HCEC 1CT (cell line): ENCODE measurements around the gene GZMM.

Experiments used
- DNase-seq: peaks from one replicate; pipeline ENCODE4 v3.0.0-alpha.2; 2017

GZMM gene

DNA sequence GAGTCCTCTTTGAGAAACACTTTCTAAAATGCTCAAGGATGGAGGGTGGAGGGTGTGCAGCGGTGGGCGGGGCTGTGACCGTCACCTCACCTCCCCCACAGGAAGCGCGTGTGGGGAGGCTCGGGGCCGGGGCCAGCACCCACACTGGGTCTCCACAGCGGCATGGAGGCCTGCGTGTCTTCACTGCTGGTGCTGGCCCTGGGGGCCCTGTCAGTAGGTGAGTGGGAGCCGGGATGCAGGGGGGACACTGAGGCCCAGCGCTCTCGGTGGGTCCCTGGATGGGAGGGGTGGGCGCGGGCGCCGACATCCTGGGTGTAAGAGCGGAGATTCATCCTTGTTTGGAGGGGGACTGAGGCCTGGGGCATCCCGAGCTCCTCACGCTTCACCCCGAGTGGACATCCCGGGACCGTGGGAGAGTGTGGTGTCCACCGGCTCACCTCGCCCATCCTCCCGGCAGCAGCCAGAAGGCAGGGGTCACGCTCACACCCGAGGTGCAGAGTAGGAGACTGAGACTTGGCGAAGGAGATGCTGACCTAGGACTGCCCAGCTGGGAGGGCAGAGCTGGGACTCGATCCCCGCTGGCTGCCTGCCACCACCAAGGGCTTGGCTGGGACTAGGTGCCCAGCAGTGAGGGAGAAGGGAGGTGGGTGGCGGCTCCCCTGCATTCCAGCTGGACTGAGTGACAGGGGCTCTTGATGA, at the start of gene GZMM:
GZMM (plus strand) TSS at position 144 of the 699 bp plus-strand sequence; CDS start at position 163, 19 bp downstream.
- no peak for DNase-seq

DNA sequence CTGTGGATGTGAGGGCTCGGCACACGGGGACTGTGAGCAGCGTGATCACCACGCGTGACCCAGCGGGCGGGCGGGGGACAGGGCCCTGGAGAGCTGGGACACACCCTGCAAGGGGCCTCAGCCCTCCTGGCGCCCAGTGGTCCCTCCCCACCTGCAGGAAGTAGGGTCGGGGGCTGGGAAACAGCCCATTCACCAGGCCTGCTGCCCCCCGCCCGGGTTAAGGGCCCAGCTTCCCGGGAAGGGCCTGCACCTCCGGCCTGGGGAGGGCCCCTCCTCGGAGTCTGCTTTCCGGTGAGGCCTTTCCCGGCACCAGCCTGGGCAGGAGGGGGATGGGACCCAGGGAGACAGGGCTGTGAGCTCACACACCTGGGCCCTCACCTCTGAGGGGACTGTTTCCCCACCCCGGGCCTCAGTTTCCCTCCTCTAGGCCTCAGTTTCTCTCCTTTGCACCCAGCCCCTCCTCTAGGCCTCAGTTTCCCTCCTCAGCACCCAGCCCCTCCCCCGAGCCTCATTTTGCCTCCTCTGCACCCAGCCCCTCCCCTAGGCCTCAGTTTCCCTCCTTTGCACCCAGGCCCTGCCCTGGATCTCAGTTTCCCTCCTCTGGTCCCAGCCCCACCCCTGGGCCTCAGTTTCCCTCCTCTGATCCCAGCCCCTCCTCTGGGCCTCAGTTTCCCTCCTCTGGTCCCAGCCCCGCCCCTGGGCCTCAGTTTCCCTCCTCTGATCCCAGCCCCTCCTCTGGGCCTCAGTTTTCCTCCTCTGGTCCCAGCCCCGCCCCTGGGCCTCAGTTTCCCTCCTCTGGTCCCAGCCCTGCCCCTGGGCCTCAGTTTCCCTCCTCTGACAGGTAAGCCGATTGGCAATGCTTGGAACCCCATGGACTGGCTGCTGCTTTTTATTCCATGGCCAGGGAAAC, 49.4 kb upstream of the GZMM start:
- no peak for DNase-seq

DNA sequence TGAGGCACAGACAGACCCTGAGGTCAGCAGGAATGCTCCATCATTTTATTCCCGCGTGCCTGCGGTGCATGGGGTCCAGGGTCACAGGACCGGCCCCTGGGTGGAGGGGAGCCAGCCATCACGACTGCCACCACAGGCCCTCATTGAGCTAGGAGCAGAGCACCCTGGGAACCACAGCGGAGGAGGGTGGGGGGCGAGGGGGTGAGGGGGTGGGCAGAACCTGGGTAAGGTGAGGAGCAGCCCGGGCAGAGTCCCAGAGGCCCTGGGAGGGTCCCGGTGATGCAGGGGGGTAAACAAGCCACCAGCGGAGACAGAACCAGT, 48.8 kb upstream of the GZMM start:
- no peak for DNase-seq

DNA sequence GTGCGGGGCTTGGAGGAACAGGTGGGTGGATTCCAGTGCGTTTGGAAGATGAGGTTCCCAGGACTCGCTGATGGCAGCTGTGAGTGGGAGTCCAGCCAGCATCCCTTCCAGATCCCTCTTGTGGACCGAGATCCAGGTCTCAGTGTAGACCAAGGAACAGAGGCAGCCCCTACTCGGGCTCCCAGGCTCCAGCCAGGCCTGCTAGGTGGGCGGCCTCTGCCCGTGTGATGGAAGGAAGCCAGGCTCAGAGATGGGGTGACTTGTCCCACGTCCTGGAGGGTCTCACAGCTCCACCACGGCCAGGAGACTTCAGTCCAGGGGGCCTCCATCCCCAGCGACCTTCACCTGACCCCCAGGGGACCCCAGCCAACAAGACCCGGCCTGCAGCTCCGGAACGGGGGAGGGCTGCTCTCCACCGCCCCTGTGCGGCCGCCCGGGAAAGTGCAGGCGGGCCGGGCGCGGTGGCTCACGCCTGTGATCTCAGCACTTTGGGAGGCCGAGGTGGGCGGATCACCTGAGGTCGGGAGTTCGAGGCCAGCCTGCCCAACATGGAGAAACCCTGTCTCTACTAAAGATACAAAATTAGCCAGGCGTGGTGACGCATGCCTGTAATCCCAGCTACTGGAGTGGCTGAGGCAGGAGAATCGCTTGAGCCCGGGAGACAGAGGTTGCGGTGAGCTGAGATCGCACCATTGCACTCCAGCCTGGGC, 48.3 kb upstream of the GZMM start:
- DNase-seq, result no peak

DNA sequence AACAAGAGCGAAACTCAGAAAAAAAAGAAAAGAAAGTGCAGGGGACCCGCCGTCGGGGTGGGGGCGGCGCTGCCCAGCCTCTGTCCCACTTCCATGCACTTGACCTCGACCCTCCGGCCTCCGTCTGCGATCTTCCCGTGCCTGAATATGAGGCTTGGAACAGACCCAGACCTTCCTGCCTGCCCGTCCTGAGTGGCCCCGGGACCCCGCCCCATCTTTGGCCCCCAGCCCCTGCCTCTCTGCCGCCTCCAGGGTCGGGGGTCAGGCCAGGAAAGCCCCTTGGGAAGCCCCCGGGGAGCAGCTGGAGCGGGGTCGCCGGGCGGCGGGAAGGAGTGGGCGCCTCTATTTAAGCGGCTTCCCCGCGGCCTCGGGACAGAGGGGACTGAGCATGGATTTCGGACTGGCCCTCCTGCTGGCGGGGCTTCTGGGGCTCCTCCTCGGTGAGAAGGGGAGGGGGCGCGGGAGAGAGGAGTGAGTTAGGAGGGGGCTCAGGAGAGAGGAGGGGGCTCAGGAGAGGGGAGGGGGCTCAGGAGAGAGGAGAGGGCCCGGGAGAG, 47.7 kb upstream of the GZMM start, which contains the start of gene MADCAM1:
MADCAM1 (plus strand) TSS at position 375 of the 554 bp plus-strand sequence; CDS start at position 389, 14 bp downstream.
- no peak for DNase-seq

DNA sequence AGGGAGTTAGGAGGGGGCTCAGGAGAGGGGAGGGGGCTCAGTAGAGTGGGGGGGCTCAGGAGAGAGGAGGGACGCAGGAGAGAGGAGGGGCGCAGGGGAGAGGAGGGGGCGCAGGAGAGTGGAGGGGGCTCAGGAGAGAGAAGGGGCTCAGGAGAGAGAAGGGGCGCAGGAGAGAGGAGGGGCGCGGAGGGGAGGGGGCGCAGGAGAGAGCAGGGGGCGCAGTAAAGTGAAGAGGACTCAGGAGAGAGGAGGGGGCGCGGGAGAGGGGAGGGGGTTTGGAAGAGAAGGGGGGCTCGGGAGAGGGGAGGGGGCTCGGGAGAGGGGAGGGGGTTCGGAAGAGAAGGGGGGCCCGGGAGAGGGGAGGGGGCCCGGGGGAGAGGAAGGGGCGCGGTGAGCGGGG, 46.9 kb upstream of the GZMM start:
- DNase-seq, result no peak

DNA sequence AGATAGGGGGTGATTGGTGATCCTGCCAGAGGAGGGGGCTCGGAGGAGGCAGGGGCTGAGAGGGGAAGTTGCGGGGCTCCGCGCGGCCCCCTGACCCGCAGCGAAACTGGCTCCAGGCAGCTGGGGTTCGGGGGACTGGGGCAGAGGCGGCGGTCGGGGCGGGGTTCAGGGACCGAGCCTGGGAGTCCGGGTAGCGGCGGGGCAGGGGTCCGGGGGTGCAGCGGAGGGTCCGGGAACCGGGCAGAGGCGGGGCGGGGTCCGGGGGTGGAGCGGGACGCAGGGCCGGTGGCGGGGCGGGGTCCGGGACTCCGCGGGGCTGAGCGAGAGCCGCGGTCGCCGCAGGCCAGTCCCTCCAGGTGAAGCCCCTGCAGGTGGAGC, 46.4 kb upstream of the GZMM start:
- no peak for DNase-seq

DNA sequence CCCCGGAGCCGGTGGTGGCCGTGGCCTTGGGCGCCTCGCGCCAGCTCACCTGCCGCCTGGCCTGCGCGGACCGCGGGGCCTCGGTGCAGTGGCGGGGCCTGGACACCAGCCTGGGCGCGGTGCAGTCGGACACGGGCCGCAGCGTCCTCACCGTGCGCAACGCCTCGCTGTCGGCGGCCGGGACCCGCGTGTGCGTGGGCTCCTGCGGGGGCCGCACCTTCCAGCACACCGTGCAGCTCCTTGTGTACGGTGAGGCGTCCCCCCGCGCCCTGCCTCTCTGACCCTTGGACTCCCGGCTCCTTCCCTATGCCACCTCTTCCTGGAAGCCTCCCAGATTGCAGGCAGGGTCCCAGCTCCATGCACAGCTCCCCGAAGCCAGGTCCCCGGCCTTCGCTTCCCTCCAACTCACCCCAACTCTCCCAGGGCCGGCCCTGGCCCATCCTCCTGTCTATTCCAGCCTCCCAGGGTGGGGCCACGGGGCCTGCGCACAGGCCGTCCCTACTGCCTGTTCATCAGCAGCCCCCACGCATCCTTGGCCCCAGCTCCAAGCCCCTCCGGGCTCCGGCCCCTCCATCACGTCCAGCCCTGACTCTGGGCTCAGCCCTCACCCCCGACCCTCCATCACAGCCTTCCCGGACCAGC, 45.9 kb upstream of the GZMM start:
- no peak for DNase-seq

DNA sequence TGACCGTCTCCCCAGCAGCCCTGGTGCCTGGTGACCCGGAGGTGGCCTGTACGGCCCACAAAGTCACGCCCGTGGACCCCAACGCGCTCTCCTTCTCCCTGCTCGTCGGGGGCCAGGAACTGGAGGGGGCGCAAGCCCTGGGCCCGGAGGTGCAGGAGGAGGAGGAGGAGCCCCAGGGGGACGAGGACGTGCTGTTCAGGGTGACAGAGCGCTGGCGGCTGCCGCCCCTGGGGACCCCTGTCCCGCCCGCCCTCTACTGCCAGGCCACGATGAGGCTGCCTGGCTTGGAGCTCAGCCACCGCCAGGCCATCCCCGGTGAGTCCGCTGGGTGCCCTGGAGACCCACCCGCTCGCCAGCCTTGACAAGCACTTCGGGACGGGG, 45.4 kb upstream of the GZMM start:
- DNase-seq, result no peak

DNA sequence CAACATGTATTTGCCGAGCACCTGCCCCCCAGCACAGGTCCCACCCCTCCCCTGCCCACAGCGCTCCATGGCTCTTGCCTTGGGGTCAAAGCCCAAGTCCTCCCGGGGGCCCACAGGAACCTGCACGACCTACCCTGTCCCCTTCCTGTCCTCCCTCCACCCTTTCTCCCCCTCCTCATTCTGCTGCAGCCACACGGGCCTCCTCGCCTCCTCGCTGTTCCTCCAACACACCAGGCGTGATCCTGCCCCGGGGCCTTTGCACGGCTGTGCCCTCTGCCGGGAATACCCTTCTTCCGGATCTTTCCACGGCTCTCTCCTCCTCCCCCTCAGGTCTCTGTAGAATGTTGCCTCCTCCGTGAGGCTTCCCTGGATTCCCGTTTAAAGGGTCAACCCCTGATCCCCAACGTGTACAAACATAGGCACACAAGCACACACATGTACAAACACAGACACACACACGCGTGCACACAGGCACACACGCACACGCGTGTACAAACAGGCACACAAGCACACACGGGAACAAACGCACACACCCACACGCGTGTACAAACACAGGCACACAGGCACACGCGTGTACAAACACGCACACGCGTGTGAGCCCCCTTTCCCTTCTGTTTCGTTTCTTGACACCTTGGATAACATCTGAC, 44.8 kb upstream of the GZMM start:
- no peak for DNase-seq

DNA sequence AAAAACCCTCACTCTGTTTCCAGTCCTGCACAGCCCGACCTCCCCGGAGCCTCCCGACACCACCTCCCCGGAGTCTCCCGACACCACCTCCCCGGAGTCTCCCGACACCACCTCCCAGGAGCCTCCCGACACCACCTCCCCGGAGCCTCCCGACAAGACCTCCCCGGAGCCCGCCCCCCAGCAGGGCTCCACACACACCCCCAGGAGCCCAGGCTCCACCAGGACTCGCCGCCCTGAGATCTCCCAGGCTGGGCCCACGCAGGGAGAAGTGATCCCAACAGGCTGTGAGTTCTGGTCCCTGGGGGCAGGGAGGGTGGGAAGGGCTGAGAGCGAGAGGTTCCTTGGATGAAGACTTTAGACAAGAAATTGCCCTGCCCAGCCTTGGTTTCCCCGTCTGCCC, 42.2 kb upstream of the GZMM start:
- no peak for DNase-seq

DNA sequence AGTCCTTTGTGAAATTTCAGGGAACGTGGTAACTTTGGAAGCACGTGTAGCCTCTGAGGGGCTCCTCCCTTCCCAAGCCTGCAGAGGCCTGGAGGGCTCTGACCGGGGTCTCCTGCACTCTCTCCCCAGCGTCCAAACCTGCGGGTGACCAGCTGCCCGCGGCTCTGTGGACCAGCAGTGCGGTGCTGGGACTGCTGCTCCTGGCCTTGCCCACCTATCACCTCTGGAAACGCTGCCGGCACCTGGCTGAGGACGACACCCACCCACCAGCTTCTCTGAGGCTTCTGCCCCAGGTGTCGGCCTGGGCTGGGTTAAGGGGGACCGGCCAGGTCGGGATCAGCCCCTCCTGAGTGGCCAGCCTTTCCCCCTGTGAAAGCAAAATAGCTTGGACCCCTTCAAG, 39.2 kb upstream of the GZMM start:
- no peak for DNase-seq

DNA sequence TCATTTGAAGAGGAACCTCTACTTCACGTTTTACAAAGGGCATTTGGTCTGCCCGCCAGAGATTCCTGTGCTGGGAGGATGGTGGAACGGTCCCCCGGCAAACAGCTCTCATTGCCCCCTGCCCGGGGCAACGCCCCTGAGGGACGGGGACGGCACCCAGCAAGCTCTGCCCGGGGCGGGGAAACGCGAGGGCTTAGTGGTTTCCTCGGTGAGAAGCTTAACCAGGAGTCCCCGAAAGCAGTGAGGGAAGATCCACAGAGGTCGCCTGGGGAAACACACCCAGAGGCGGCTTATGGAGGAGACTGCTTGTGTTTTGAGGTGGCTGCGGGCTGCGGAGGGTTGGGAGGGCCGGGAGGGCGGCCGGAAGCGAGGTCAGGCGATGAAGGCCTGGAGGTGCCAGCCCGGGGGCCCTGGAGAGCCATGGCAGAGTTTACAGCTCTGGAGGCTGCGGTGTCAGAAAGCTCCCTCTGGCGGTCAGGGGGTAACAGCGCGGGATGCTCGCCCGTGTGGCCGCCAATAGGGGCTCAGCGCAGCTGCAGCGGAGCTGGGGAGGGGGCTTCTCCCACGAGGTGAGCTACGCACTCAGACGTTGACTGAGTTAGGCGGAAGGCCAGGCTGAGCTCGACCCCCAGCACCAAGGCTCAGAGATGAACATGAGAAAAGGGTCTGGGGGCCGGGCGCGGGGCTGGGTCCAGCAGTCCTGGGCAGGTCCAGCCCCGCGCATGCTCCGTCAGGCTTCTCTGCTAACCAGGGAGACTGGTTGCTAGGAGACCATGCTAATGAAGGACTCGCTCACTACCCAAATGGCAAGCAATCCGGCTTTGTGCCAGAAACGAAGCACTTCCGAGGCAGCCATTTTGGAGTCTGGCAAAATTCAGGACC, 37.2 kb upstream of the GZMM start:
- peak; percentile 89 for DNase-seq

DNA sequence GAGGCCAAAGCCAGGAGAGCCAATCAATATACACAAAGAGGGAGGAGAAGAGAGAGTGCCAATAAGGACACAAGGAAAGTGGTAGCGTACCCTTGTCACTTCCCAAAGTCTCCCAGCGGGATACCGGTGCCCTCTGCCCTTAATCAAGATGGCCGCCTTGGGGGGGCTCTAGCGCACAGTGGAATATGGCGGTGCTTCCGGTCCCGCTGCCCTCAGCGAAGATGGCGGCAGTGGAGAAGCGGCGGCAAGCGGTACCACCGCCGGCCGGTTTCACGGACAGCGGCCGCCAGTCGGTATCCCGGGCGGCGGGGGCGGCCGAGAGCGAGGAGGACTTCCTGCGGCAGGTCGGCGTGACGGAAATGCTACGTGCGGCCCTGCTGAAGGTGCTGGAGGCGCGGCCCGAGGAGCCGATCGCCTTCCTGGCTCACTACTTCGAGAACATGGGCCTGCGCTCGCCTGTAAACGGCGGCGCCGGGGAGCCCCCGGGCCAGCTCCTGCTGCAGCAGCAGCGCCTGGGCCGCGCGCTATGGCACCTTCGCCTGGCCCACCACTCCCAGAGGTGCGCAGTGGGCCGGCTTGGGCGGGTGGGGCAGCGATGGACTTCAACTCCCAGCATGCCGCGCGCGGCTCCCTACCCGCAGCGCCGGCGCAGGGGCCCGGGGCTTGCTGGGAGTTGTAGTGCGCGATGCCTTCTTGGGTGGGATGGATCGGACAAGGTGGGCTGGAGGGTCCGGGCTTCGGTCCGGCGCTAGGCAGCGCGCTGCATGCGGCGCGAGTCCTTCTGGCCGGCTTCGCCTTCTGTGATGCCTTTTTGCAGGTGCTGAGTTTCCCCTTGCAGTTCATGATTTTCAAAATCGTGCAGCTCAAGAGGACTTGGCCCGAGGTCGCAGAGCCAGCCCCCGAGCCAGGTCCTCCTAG, 36.3 kb upstream of the GZMM start, which contains the start of gene TPGS1:
TPGS1 (plus strand) TSS at position 212 of the 918 bp plus-strand sequence; CDS start at position 222, 10 bp downstream.
- peak; percentile 99 for DNase-seq

DNA sequence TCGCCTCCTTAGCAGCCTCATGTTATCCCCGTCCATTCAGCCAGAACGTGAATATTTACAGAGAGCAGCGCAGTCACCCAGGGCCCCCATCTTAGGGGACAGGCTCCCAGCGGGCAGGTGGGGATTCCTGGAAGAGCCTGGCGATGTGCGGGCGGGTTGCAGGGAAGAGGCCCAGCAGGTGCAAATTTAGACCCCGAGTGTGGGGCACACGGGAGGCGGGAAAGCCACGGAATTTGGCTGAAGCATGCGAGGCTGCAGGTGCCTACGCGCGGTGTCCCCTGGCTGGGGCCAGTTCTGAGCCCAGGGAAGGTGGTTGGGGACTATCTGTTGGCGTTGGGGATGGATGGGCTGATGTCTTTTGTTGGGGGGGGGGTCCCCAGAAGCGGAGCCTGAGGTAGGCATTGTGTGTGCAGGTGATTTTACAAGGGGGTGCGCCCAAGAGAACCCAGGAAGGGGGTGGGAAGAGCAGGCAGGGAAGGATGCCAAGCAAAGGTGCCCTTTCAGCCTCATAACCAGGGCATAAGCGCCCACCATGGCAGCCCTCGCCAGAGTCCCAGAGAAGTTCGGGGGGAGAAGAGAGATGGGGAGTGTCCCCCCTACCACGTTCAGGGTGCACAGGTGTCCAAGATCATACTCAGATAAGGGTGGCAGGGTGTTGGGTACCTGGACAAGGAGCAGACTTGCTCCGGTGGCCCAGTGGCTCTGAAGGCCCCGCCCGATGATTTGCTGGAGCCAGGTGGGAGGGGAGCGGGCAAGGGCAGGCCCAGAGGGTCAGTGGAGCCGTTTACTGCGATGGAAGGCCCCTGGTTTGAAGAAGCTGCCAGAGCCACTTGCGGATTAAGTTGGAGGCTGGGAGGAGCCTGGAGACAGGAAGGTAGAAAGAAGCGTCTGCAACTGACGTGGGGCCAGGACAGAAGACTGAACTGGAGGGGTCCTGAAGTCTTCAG, 35.4 kb upstream of the GZMM start:
- no peak for DNase-seq

DNA sequence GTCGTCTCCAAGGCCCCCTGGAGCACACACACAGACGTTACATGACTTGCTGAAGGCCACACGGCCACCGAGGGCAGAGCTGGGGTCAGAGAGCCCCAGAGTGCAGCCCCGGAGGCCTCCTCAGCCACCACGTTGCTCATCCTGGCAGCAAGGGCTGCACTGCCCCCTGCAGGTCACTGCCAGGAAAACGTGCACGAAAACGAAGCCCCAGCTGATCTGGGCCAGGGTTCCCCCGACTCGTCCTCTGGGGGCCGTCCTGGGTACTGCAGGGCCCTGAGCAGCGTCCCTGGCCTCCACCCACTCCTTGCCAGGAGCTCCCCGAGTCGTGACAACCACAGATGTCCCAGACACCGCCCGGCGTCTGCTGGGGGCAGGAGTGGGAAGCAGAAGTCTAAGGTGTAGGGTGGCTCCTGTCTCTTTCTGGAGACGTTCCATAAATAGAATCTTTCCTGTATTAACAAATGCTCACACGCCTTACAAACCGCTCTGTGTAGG, 33.2 kb upstream of the GZMM start:
- DNase-seq, result peak; percentile 78

DNA sequence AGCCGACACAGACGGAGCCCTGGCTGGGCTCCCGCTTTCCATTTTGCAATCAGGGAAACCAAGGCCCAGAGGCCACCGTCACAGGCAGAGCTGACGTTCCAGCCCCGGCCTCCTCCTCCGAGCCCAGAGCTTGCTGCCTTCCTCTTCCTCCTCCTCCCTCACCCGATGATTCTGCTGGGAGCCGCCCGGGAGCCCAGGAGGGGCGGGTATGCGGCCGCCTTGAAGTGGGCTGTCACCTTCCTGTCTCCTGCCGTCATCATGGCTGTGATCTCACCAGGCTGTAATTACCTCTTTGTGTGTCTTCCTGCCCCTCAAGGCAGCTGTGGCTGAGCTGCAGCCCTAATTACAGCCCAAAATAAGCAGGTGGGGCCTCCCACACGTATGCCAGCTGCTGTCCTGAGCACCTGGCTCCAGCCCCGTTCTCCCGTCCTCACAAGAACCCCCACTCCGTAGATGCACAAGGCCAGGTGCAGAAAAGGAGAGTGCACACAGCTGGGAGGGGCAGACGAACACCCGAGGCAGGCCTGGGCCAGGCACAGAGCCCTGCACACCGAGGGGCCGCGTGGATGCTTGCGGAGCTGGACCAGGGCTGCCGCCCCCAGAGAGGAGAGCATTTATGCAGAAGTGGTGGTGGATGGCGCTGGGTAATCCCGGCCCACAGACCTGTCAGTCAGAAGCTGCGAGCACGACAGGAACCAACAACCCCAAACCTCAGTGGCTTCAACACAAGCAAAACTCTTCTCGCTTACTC, 32.6 kb upstream of the GZMM start:
- DNase-seq, result no peak
